GM18508 (cell line): ENCODE results near the gene IDI1.
"Not testable (repeated sequence)": the region's sequence is repeated elsewhere in the genome, so short reads cannot be mapped to it uniquely, and the experiment has no call there.

ENCODE experiments used
- ATAC-seq: cut with Tn5 transposase; IDR thresholded peaks from one replicate; pipeline ENCODE4 v1.9.1; 2021; ENCODE audit warnings: moderate number of reproducible peaks; ENCODE audit not compliant: insufficient read depth, unreplicated experiment

IDI1 gene

DNA sequence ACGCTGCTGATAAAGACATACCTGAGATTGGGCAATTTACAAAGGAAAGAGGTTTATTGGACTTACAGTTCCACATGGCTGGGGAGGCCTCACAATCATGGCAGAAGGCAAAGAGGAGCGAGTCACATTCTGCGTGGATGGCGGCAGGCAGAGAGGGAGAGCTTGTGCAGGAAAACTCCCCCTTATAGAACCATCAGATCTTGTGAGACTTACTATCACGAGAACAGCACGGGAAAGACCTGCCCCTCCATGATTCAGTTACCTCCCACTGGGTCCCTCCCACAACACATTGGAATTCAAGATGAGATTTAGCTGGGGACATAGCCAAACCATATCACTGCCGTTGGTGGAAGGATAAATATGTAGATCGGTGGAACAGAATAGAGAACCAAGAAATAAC is 17.8 kb upstream of the IDI1 start:
- not testable (repeated sequence) for ATAC-seq

DNA sequence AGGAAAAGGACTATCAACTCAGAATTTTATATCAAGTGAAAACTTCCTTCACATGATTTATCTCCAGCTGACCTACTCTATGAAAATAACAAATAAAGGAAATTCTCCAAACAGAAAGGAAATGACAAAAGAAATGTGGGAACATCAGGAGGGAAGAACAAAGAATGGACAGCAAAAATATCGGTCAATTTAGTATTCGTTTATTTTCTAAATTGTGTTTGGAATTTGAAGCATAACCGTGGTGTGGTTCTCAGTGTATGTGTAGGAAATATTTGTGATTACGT is 16.0 kb upstream of the IDI1 start:
- no peak for ATAC-seq

DNA sequence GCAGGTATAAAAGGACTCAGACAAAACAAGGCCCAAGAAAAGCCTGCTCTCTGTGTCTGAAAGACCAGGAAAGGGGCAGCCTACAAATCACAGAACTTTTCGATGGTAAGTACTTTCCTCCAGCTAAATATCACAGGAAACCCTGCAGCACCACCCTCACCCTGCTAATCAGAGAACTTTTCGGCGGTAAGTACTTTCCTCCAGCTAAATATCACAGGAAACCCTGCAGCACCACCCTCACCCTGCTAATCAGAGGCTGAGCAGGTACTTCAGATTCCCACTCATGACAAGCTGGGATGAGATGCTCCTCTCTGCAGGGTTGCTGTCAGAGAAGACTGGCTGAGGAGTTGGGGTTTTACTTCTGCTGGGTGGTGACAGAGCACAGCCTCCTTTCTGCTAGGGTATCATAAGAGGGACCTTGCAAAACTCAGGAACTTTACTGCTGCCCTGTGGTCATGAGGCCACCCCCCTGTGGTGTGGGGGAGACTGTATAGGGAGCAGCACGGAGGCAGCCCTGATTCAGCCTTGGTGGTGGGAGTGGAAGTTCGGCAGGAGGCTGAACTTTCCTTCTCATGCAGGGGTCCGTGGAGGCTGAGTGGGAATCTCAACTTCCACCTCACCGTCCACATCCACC is 14.4 kb upstream of the IDI1 start:
- ATAC-seq, result no peak

DNA sequence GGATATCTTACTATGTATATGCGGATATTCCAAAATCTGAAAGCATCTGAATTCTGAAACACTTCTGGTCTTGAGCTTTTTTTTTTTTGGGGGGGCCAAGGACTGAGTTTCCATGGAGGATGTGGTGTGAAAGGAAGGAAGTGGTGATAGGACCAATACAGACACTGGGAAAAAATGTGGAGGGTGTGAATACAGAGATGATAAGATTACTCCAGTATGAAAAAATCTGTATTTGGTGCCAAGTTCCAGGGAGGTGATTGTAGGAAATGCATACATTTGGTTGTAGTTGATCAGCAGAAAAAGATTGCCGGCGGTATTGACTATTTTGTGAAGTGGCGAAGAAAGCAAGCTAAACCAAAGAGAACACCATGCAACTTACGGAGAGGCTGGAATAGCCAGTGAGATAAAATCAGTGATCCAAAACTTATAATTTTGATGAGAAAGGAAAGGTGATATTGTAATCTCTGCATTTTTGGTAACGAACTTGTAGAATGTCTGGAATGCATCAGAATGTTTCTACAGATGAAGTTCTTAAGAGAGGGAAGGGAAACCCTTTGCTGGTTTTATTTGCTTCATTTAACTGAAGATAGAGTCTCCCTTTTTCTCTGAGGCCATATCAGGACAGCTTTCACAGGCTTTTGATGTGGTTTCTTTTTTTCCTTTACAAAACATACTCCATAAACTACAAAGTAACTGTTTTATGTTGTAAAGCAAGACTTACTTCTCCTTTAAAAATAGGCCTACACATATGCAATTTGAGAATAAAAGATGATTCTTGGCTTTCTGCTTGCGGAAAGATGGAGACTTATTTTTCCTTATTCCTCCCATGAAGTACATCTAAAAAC is 13.2 kb upstream of the IDI1 start:
- no peak for ATAC-seq

DNA sequence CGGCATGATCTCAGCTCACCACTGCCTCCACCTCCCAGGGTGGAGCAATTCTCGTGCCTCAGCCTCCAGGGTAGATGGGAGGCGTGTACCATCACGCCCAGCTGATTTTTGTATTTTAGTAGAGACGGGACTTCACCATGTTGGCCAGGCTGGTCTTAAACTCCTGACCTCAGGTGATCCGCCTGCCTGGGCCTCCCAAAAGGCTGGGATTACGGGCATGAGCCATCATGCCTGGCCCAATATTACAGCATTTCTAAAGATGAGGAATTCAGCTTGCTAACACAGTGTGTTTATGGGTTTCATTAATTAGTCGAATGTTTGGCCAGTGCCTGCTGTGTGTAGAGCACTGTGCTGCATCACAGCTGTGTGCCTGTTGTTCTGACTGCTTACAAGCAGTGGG is 11.0 kb upstream of the IDI1 start:
- no peak for ATAC-seq

DNA sequence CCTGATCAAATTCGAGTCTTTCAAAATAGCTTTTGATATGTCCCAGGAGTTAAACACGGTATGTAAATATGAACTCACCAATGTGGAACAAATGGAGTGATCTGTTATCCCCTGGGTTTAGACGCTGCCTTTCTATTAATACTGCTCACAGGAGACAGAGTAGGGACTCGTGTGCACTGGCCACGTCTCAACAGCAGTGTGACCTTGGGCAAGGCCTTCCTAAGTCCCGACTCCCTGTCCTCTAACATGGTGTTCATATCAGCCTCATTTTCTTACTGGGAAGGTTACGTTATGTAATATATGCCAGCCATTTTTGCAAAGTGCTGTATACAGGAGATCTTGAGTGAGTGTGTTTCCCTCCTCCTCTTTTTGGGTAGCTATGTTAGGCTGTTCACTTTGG is 9.1 kb upstream of the IDI1 start:
- ATAC-seq, result no peak

DNA sequence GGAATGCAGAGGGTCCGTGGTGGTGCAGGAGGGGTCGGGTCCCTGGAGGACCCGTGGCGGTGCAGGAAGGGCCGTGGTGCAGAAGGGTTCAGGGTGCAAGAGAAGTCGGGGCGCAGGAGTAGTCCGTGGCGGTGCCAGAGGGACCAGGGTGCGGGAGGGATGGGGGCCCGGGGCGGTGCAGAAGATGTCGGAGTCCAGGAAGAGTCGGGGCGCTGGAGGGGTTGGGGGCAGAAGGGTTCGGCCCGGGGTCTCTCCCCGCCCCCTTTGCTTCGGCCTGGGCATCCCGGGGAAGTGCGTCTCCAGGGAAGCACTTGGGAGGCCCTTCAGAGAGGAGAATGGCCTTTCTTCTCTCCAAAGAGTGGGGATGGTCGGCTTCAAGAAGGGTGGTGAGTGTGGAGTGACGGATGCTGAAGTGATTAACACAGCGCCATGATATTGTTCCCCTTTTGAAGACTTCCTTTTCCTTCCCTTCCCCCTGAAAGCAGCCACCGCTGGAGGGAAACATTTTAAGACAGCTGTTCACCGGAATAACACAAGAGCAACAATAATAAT is 8.3 kb upstream of the IDI1 start:
- no peak for ATAC-seq

DNA sequence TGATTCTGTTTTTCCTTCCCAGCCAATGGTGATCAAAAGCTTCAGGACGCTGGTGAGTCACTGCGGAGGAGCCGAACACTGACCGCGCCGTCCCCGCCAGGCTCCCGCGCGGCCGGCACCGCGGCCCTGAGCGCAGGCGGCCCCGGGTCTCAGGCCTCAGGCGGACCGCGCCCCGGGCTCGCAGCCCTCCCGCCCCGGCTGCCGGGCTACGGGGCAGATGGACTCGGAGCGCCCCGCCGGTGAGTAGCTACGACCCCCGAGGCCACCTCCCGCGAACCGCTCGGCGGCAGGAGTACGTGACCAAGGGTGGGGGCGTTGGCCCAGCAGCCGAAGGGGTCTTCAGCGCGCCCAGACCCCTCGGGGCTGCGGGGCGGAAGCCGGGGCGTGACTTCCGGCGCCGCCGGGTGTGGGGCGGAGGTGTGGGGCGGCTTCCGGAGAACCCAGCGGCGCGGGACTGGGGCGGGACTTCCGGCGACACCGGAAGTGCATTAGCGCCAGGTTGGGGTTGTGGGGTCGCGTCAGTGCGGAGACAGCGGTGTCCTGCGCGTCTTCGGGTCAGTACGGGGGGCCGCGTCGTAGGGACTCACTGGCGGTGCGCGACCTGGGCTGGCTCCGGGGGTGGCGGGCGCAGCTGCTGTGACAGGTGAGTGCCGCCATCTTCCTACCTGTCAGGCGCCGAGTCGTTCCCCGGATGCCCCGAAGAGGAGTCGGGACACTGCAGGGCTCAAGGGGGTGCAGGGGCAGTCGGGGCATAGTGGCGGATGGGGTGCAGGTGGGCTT is 7.6 kb upstream of the IDI1 start, which contains the start of gene WDR37:
Gene WDR37 (plus strand): TSS at position 60 of the 780 bp plus-strand sequence. CDS start 15,771 bp downstream, outside the sequence.
- ATAC-seq, result peak; percentile 49

DNA sequence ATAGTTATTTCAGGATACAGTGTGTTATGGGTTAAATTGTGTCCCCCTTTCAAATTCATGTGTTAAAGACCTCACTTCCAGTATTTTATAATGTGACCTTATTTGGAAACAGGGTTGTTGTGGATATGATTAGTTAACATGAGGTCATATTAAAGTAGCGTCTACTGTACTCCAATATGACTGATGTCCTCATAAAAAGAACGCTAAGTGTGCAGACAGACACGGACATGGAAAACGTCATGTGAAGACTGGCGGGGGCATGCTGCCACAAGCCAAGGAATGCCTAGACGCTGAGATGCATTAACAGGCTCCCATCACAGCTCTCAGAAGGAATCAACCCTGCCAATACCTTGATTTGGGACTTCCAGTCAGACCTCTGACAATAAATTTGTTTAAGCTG is 5.8 kb upstream of the IDI1 start:
- no peak for ATAC-seq

DNA sequence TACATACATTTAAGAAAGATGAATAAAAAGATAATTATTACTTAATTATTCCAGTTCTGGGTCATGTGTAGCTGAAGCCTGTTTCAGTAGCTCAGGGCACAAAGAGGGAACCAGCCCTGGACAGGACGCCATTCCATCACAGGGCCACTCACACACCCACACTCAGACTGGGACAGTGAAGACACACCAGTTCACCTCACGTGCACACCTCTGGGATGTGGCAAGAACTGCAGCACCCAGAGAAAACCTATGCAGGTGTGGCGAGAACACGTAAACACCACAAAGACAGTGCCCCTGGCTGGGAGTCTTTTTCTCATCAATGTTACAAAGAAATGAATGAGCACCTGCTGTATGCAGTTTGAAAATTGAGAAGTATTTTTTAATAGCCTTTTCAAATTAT is 1.6 kb upstream of the IDI1 start:
- no peak for ATAC-seq

DNA sequence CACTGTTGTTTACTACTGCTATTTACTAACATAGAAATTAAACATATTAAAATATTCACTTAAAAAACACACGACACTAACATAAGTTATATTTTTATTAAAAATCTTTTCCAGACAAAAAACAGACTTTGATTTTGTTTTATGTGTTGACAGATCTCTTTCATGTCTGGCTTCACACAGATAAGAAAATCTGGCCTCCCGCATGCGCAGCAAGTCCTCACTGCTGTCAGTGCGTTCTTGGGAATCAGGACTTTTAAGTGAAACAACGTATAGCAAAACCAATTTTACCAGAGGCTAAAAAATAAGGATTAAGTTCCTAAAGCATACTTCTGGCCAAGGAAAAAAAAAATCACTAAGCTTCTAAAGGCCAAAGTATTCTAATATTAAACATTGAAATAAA is 1.2 kb upstream of the IDI1 start:
- no peak for ATAC-seq

DNA sequence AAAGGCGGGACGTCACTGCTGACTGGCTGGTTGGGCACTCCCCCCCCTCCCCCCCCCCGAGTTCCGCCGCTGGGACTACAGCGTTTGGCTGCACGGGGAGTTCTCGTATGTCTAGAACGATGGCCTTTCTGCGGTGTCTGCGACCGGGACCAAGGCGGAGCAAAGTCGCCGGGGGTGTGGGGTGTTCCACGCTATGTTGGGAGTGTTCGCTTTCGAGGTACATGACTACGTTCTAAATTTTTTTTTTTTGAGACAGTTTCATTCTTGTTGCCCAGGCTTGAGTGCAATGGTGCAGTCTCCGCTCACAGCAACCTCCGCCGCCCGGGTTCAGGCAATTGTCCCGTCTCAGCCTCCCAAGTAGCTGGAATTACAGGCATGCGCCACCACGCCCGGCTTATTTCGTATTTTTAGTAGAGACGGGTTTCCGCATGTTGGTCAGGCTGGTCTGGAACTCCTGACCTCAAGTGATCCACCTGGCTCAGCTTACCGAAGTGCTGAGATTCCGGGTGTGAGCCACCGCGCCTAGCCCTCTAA is 573 bp upstream of the IDI1 start:
- no peak for ATAC-seq

DNA sequence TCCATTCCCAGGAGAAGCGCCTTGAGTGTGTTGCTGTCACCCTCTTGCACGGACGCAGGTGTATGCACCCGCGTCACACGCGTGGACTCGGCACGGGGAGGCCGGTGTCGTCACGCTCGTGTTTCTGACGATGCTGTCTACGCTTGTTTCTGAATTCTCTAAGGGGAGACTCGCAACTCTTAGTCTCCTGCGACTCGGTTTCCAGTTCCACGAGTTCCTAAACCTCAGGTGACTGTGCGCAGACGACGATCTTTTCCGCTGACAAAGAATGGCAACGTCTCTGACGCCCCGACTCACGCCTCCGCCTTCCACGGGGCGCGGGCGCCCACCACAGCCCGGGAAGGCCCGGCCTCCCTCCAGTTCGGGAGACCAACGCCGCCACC is 579 bp downstream of the IDI1 start:
- ATAC-seq, result no peak

DNA sequence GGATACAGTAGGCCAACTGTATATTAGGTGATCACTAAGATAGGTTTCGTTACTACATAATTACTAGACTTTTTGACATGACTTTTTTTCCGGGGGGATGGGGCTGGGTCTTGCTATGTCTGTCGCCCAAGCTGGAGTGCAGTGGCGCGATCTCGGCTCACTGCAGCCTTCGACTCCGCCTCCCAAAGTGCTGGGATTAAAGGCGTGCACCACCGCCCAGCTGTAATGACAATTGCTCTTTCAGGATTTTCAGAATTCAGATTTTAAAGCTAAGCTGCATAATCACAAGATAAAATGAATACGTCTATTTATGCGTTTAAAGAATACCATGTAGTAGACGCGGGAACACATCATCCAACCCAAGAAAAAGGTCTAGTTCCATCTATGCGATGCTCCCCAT is 982 bp downstream of the IDI1 start:
- ATAC-seq, result no peak

DNA sequence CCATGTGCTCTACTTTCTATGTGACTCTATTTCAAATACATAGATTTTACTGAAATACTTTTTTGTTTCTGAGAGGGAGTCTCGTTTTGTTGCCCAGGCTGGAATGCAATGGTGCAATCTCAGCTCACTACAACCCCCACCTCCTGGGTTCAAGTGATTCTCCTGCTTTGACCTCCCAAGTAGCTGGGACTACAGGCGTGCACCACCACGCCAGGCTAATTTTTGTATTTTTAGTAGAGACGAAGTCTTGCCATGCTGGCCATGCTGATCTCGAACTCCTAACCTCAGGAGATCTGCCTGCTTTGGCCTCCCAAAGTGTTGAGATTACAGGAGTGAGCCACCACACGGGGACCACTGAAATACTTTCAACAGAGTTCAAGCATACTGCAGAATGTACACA is 3.5 kb downstream of the IDI1 start:
- ATAC-seq, result no peak

DNA sequence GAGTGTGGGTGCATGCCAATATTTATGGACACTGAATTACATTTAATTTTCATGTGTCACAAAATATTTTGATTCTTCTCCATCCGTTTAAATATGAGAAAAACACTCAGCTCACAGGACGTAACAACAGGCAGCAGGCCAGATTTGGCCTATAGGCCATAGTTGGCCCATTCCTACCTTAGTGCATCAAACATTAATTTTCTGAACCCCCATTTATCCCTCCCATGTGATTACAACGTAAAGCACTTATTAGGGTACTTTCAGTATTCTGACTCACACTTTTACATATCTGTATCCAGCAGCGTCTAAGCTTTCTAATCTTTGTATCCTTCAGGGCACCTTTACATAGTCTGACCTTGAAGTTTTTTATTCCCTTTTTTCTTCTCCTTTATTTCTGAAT is 4.0 kb downstream of the IDI1 start:
- no peak for ATAC-seq

DNA sequence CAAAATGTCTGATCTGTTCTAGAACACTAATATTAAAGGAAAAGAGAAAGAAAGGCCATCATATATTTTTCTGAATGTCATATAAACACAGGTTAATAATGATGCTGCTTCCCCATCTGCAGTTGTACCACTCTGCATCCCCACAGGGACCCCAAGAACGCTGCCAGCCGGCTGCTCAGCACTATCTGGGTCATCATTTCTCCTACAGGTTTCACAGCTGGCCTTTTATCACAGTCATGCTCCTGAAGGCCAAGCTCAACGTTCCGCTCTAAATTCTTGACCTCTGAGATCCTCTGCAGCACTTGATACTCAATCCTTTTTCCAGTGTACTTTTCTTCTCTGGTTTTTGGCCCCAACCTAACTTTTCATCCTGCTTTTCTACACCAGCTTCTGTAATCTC is 4.8 kb downstream of the IDI1 start:
- ATAC-seq, result no peak

DNA sequence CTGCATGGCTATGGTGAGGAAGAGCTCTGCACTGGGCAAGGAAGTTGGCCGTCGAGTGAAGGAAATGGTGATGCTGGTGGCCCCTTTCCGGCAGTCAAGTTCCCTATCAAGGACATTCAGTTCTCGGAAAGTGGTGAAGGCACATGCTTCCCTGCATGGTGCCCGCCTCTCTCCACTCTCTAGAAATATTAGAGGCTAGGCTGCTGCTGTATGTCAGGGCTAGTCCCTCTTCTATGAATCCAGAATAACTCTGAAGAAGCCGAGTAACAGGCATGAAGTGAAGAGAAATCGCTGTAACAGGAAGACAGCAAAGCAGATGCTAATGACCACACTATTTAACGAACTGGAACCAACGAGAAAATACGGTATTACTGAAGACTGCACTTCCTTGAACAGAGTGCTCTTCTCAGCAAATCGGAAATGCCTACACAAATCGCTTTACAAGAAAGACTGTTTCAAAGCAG is 5.4 kb downstream of the IDI1 start:
- no peak for ATAC-seq

DNA sequence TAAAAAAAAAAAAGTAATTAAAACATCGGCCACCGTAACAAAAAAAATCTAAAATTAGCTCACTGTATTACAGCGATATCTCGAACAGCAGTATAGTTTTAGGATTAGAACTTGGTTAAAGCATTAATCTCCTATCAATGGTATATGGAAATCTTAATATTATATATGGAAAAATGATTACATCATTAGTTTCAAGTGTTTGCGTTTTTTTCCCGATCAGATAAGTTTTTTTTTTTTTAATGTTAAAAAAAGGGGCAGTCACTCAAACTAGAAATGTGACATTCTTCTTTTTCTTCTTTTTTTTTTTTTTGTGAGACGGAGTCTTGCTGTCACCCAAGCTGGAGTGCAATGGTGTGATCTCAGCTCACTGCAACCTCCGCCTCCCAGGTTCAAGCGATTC is 7.4 kb downstream of the IDI1 start:
- ATAC-seq, result no peak

DNA sequence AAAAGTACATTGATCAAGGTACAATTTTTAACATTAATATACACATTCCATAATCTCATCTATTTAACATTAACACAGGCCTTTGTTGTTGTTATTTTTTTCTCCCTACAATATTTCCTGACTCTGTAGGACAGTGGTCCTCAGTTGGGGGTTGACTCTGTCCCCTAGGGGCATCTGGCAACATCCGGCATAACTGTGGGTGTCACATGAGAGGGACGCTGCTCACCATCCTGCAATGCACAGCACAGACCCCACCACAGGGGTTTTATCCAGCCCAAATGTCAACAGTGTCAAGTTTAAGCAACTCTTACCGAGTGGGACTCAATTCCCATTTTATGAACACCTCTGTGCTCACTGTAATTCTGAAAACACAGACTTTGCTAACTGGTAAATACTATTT is 8.8 kb downstream of the IDI1 start:
- ATAC-seq, result no peak

DNA sequence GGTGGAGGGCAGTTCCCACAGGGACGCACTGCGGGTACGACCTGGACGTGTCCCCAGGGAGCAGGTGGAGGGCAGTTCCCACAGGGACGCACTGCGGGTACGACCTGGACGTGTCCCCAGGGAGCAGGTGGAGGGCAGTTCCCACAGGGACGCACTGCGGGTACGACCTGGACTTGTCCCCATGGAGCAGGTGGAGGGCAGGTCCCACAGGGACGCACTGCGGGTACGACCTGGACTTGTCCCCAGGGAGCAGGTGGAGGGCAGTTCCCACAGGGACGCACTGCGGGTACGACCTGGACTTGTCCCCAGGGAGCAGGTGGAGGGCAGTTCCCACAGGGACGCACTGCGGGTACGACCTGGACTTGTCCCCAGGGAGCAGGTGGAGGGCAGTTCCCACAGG is 10.2 kb downstream of the IDI1 start:
- not testable (repeated sequence) for ATAC-seq
